T-cell (primary cell): Measurements from ENCODE around the gene ESR1. TPM values are rescaled to one million over a fixed set of nuclear protein-coding genes. Genes with fewer than 3 reads are reported as not detected.

Experiments
- ATAC-seq, 4 experiments: fragments of 200-7000 bp in 3 of 4; fragments of 150-1000 bp in 1 of 4; cut with Tn5 transposase; replicated peaks in 1 of 4; 1 replicate in 3 of 4; 2 replicates in 1 of 4; pipeline ENCODE4 v1.10.0; 2021; ENCODE audit warnings: moderate library complexity in 3 of 4, mild to moderate bottlenecking in 2 of 4, moderate number of reproducible peaks in 1 of 4
- CTCF ChIA-PET, 2 donors: fragments of 300-600 bp; sonication (Branson Sonifier 250); formaldehyde crosslinking; loops; one replicate each; lab custom pipeline; 2022; ENCODE audit warnings: antibody characterized with exemption in 2 of 2; lab: Charles Lee
- POLR2A ChIA-PET, 2 donors: fragments of 300-600 bp; sonication (Branson Sonifier 250); formaldehyde crosslinking; loops; one replicate each; lab custom pipeline; 2022; ENCODE audit warnings: antibody characterized with exemption in 2 of 2; lab: Charles Lee
- DNase-seq, 35 experiments: peaks; one replicate each; pipeline versions ENCODE4 v3.0.0 to v3.0.0-alpha.2; 2013 to 2023
- H3K27ac ChIP-seq: one replicate; pipeline ENCODE4 v1.5.1; 2013; ENCODE audit warnings: low read length
- H3K27me3 ChIP-seq, 2 experiments: replicated peaks in 1 of 2; 1 replicate in 1 of 2; 2 replicates in 1 of 2; pipeline versions ENCODE4 v1.6.1 to v1.7.0; 2013; ENCODE audit warnings: low read length in 1 of 2, mixed read lengths in 1 of 2; ENCODE audit not compliant: control insufficient read depth in 2 of 2, insufficient read depth in 2 of 2; ENCODE audit errors: extremely low read depth in 1 of 2
- H3K36me3 ChIP-seq, 2 donors: 1 replicate in 1 of 2; 2 replicates in 1 of 2; pipeline versions ENCODE4 v1.6.1 to v1.7.0; 2013; ENCODE audit warnings: low read length in 1 of 2; ENCODE audit not compliant: control insufficient read depth in 2 of 2, insufficient read depth in 1 of 2; ENCODE audit errors: extremely low read depth in 1 of 2
- H3K4me1 ChIP-seq, 2 experiments: 1 replicate in 1 of 2; 2 replicates in 1 of 2; pipeline versions ENCODE4 v1.6.1 to v1.7.0; 2013; ENCODE audit warnings: low read length in 2 of 2, mixed read lengths in 1 of 2; ENCODE audit not compliant: insufficient read depth in 2 of 2, control insufficient read depth in 1 of 2; ENCODE audit errors: extremely low read depth in 1 of 2
- H3K4me3 ChIP-seq, 2 donors: 1 replicate in 1 of 2; 2 replicates in 1 of 2; pipeline versions ENCODE4 v1.5.1 to v1.7.0; 2013; ENCODE audit warnings: mild to moderate bottlenecking in 2 of 2, low read length in 1 of 2, moderate library complexity in 1 of 2; ENCODE audit not compliant: control insufficient read depth in 1 of 2; ENCODE audit errors: extremely low read depth in 1 of 2
- H3K9me3 ChIP-seq: 2 replicates; pipeline ENCODE4 v1.7.0; 2013
- H3K27ac Mint-ChIP-seq, 2 donors: one replicate each; pipeline ENCODE4 v1.8.0; 2020 to 2021; ENCODE audit warnings: mild to moderate bottlenecking in 2 of 2, mixed read lengths in 2 of 2
- H3K27me3 Mint-ChIP-seq, 2 donors: one replicate each; pipeline ENCODE4 v1.8.0; 2021 to 2022; ENCODE audit warnings: mixed read lengths in 2 of 2
- H3K36me3 Mint-ChIP-seq: one replicate; pipeline ENCODE4 v1.8.0; 2021; ENCODE audit warnings: mixed read lengths
- H3K4me1 Mint-ChIP-seq, 3 donors: one replicate each; pipeline ENCODE4 v1.8.0; 2020 to 2022; ENCODE audit warnings: mixed read lengths in 3 of 3, mild to moderate bottlenecking in 1 of 3
- H3K4me3 Mint-ChIP-seq, 3 donors: one replicate each; pipeline ENCODE4 v1.8.0; 2020 to 2022; ENCODE audit warnings: mild to moderate bottlenecking in 3 of 3, mixed read lengths in 3 of 3, moderate library complexity in 3 of 3
- H3K9me3 Mint-ChIP-seq, 3 donors: one replicate each; pipeline ENCODE4 v1.8.0; 2020 to 2022; ENCODE audit warnings: mixed read lengths in 3 of 3
- WGBS: methylation state at CpG from one replicate; pipeline ENCODE4 v1.1.5; 2013; ENCODE audit warnings: missing lambda C conversion rate; ENCODE audit not compliant: insufficient coverage; 5-methylcytosine and 5-hydroxymethylcytosine counted together
- total RNA-seq, 35 experiments: library from RNA in 6 of 35; stranded (reverse) in 6 of 35; fragments of 120-200 nt in 1 of 35; gene quantifications; one replicate each; pipeline versions ENCODE4 v1.2.1 to v1.2.4 and lab custom pipeline; 2013 to 2026

The ESR1 gene
- total RNA-seq (1 to 10 TPM; 1.5 to 7.3 (median 5.8) TPM), total RNA-seq (lab: John Stamatoyannopoulos, UW) (0.05 to 6.0 (median 1.3) reads per million in 29 experiments)
- 1.3 TPM for total RNA-seq (2013)

GRCh38 chr6:151807513-151808370 is at the start of gene ESR1:
Gene ESR1, plus strand, starts transcription at chr6:151807682. Its CDS starts 231 bp downstream, at chr6:151807913.
- Histone ChIP-seq H3K36me3 (no peaks in the 10 kb centered on the region), H3K27ac (no peak within 1 kb of the TSS), H3K27me3 (peaks cover 6 to 31% of the 10 kb centered on the region in 2 experiments), H3K9me3 (no peaks in the 10 kb centered on the region), H3K4me3 (peak within 1 kb of the TSS in 1 of 2 donors; percentile 49), H3K4me1 (peaks cover 2 to 13% of the 10 kb centered on the region in 2 experiments)
- ChIA-PET CTCF (interaction anchor here (0.6 to 1.0 kb wide), 3 partner anchors 9 to 859 kb away, joined by 3 to 4 read pairs (median 3); no protein-coding TSS in a partner anchor), POLR2A (no interaction called here)
- H3K4me3 Mint-ChIP-seq, result peak within 1 kb of the TSS; percentile 47 to 78 (median 72)
- peaks cover 14 to 18% (median 14%) of the 10 kb centered on the region in 3 donors for H3K4me1 Mint-ChIP-seq
- peaks cover 0 to 4% (median 0%) of the 10 kb centered on the region in 3 donors for H3K9me3 Mint-ChIP-seq
- WGBS, result 3% methylated on average over 62 of the region's 73 CpGs
- H3K36me3 Mint-ChIP-seq, result peaks cover 10% of the 10 kb centered on the region
- ATAC-seq (peak in 2 of 4 experiments; percentile 31 to 35), DNase-seq (peak in 1 of 35 experiments; percentile 3)
- peak within 1 kb of the TSS in 1 of 2 donors; percentile 55 for H3K27ac Mint-ChIP-seq
- peaks cover 43 to 49% of the 10 kb centered on the region in 2 donors for H3K27me3 Mint-ChIP-seq

GRCh38 chr6:151760486-151760885 is 47.0 kb upstream of the ESR1 start:
- Mint-ChIP-seq H3K36me3 (peaks cover 2% of the 10 kb centered on the region), H3K4me3 (no peak overlapping the region), H3K9me3 (no peaks in the 10 kb centered on the region), H3K4me1 (peaks cover 21 to 41% (median 41%) of the 10 kb centered on the region in 3 donors), H3K27ac (peak overlapping the region in 1 of 2 donors; percentile 2), H3K27me3 (no peaks in the 10 kb centered on the region)
- ATAC-seq (no peak), DNase-seq (no peak)
- H3K27ac ChIP-seq, result no peak overlapping the region
- ChIA-PET POLR2A (no interaction called here), CTCF (no interaction called here)
- no CpG with 5 or more reads among the region's 7 CpGs for WGBS
- H3K27me3 ChIP-seq, result no peaks in the 10 kb centered on the region
- no peaks in the 10 kb centered on the region for H3K9me3 ChIP-seq
- no peaks in the 10 kb centered on the region for H3K36me3 ChIP-seq
- H3K4me3 ChIP-seq, result no peak overlapping the region
- peaks cover 2 to 8% of the 10 kb centered on the region in 2 experiments for H3K4me1 ChIP-seq

GRCh38 chr6:151761851-151762250 is 45.6 kb upstream of the ESR1 start:
- H3K9me3 Mint-ChIP-seq, result no peaks in the 10 kb centered on the region
- H3K4me3 Mint-ChIP-seq, result no peak overlapping the region
- ChIA-PET POLR2A (no interaction called here), CTCF (interaction anchor here (0.5 to 0.8 kb wide), 3 partner anchors 13 to 1535 kb away, joined by 3 to 4 read pairs (median 3); no protein-coding TSS in a partner anchor)
- peaks cover 23 to 38% (median 33%) of the 10 kb centered on the region in 3 donors for H3K4me1 Mint-ChIP-seq
- H3K9me3 ChIP-seq, result no peaks in the 10 kb centered on the region
- DNase-seq, result no peak
- no CpG with 5 or more reads among the region's 4 CpGs for WGBS
- no peak overlapping the region for H3K4me3 ChIP-seq
- H3K27me3 Mint-ChIP-seq, result no peaks in the 10 kb centered on the region
- H3K27ac ChIP-seq, result no peak overlapping the region
- H3K4me1 ChIP-seq, result peaks cover 2 to 8% of the 10 kb centered on the region in 2 experiments
- ATAC-seq, result no peak
- H3K27me3 ChIP-seq, result no peaks in the 10 kb centered on the region
- H3K36me3 ChIP-seq, result no peaks in the 10 kb centered on the region
- peaks cover 2% of the 10 kb centered on the region for H3K36me3 Mint-ChIP-seq
- H3K27ac Mint-ChIP-seq, result no peak overlapping the region

GRCh38 chr6:151762817-151763216 is 44.7 kb upstream of the ESR1 start:
- ATAC-seq (no peak), DNase-seq (no peak)
- Histone ChIP-seq H3K36me3 (no peaks in the 10 kb centered on the region), H3K9me3 (no peaks in the 10 kb centered on the region), H3K4me1 (peaks cover 0 to 3% of the 10 kb centered on the region in 2 experiments), H3K27me3 (no peaks in the 10 kb centered on the region), H3K27ac (no peak overlapping the region), H3K4me3 (no peak overlapping the region)
- no peaks in the 10 kb centered on the region for H3K36me3 Mint-ChIP-seq
- no peak overlapping the region for H3K27ac Mint-ChIP-seq
- H3K4me3 Mint-ChIP-seq, result no peak overlapping the region
- CTCF ChIA-PET, result no interaction called here
- peaks cover 13 to 28% (median 23%) of the 10 kb centered on the region in 3 donors for H3K4me1 Mint-ChIP-seq
- no CpG with 5 or more reads among the region's 4 CpGs for WGBS
- H3K9me3 Mint-ChIP-seq, result no peaks in the 10 kb centered on the region
- POLR2A ChIA-PET, result no interaction called here
- H3K27me3 Mint-ChIP-seq, result peaks cover 0 to 4% of the 10 kb centered on the region in 2 donors

- no peaks in the 10 kb centered on the region for H3K36me3 ChIP-seq
- ChIA-PET CTCF (interaction anchor here in 1 of 2 donors (1.0 kb wide), 1 partner anchor 587 kb away, joined by 3 read pairs; no protein-coding TSS in a partner anchor), POLR2A (no interaction called here)
- no peaks in the 10 kb centered on the region for H3K9me3 Mint-ChIP-seq
- 70% methylated on average over 3 of the region's 9 CpGs for WGBS
- peaks cover 0 to 4% of the 10 kb centered on the region in 2 donors for H3K27me3 Mint-ChIP-seq
- H3K36me3 Mint-ChIP-seq, result no peaks in the 10 kb centered on the region
- no peaks in the 10 kb centered on the region for H3K9me3 ChIP-seq
- H3K4me1 Mint-ChIP-seq, result peaks cover 9 to 23% (median 18%) of the 10 kb centered on the region in 3 donors
- H3K4me1 ChIP-seq, result peaks cover 0 to 2% of the 10 kb centered on the region in 2 experiments
- ATAC-seq, result no peak
- no peak for DNase-seq
- no peak overlapping the region for H3K4me3 ChIP-seq
- no peak overlapping the region for H3K4me3 Mint-ChIP-seq
- no peaks in the 10 kb centered on the region for H3K27me3 ChIP-seq
- no peak overlapping the region for H3K27ac ChIP-seq
- H3K27ac Mint-ChIP-seq, result no peak overlapping the region
Measured at GRCh38 chr6:151763303-151763702, 44.2 kb upstream of the ESR1 start.

GRCh38 chr6:151763938-151764680 is 43.4 kb upstream of the ESR1 start:
- peaks cover 0 to 4% of the 10 kb centered on the region in 2 donors for H3K27me3 Mint-ChIP-seq
- Histone ChIP-seq H3K4me3 (no peak overlapping the region), H3K36me3 (no peaks in the 10 kb centered on the region), H3K27me3 (no peaks in the 10 kb centered on the region), H3K4me1 (peaks cover 0 to 2% of the 10 kb centered on the region in 2 experiments), H3K9me3 (no peaks in the 10 kb centered on the region), H3K27ac (no peak overlapping the region)
- DNase-seq, result peak in 19 of 35 experiments; percentile 2 to 36 (median 16)
- peaks cover 9 to 19% (median 15%) of the 10 kb centered on the region in 3 donors for H3K4me1 Mint-ChIP-seq
- H3K27ac Mint-ChIP-seq, result no peak overlapping the region
- peak; percentile 59 to 77 (median 68) for ATAC-seq
- ChIA-PET POLR2A (no interaction called here), CTCF (interaction anchor here (0.6 to 2.7 kb wide), 7 partner anchors 10 to 593 kb away, joined by 3 to 19 read pairs (median 3); no protein-coding TSS in a partner anchor)
- no peaks in the 10 kb centered on the region for H3K9me3 Mint-ChIP-seq
- H3K36me3 Mint-ChIP-seq, result no peaks in the 10 kb centered on the region
- peak overlapping the region; percentile 1 to 59 (median 18) for H3K4me3 Mint-ChIP-seq
- whole genome bisulfite sequencing, result 55% methylated on average over 18 of the region's 20 CpGs
